ENCODE measurements around the gene RAX2.

GRCh38 chr19:3719868-3720267, 52.2 kb downstream of the RAX2 start:
- TF ChIP-seq, protein P1, sequence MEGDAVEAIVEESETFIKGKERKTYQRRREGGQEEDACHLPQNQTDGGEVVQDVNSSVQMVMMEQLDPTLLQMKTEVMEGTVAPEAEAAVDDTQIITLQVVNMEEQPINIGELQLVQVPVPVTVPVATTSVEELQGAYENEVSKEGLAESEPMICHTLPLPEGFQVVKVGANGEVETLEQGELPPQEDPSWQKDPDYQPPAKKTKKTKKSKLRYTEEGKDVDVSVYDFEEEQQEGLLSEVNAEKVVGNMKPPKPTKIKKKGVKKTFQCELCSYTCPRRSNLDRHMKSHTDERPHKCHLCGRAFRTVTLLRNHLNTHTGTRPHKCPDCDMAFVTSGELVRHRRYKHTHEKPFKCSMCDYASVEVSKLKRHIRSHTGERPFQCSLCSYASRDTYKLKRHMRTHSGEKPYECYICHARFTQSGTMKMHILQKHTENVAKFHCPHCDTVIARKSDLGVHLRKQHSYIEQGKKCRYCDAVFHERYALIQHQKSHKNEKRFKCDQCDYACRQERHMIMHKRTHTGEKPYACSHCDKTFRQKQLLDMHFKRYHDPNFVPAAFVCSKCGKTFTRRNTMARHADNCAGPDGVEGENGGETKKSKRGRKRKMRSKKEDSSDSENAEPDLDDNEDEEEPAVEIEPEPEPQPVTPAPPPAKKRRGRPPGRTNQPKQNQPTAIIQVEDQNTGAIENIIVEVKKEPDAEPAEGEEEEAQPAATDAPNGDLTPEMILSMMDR (IDR thresholded peaks at IDR 0.05 in 8 of 11, conservative IDR thresholded peaks at IDR 0.05 in 3 of 11), result no peak
- TF ChIP-seq POLR2AphosphoS5 (IDR thresholded peaks at IDR 0.05), result no peak
